Neuronal stem cell (in vitro differentiated cells): ENCODE results near the gene HBP1.

Experiments used
- DNase-seq: peaks from one replicate; pipeline ENCODE4 v3.0.0-alpha.2; 2013; ENCODE audit warnings: low spot score
- H2AFZ ChIP-seq: one replicate; pipeline ENCODE4 v1.6.1; 2013; ENCODE audit warnings: mild to moderate bottlenecking, low read length, inconsistent platforms
- H2AK5ac ChIP-seq: 2 replicates; pipeline ENCODE4 v1.6.1; 2013; ENCODE audit warnings: low read depth, mild to moderate bottlenecking, inconsistent platforms, low read length, moderate library complexity, mixed read lengths
- H2BK120ac ChIP-seq: 2 replicates; pipeline ENCODE4 v1.6.1; 2013; ENCODE audit warnings: low read depth, mild to moderate bottlenecking, inconsistent platforms, low read length, moderate library complexity, mixed read lengths
- H2BK12ac ChIP-seq: one replicate; pipeline ENCODE4 v1.6.1; 2013; ENCODE audit warnings: low read length, inconsistent platforms
- H2BK15ac ChIP-seq: 2 replicates; pipeline ENCODE4 v1.6.1; 2013; ENCODE audit warnings: mild to moderate bottlenecking, low read length, inconsistent platforms, mixed read lengths
- H2BK5ac ChIP-seq: one replicate; pipeline ENCODE4 v1.6.1; 2013; ENCODE audit warnings: inconsistent platforms, mild to moderate bottlenecking, low read length, moderate library complexity
- H3K14ac ChIP-seq: one replicate; pipeline ENCODE4 v1.6.1; 2013; ENCODE audit warnings: low read length, inconsistent platforms
- H3K18ac ChIP-seq: 2 replicates; pipeline ENCODE4 v1.6.1; 2013; ENCODE audit warnings: low read length, inconsistent platforms
- H3K23ac ChIP-seq: 2 replicates; pipeline ENCODE4 v1.6.1; 2013; ENCODE audit warnings: low read depth, mild to moderate bottlenecking, mixed read lengths, low read length, inconsistent platforms; ENCODE audit not compliant: poor library complexity
- H3K27ac ChIP-seq: replicated peaks from 3 replicates; pipeline ENCODE4 v1.5.1; 2013; ENCODE audit warnings: low read length, inconsistent platforms
- H3K27me3 ChIP-seq, 3 experiments: 2 replicates each; pipeline ENCODE4 v1.6.1; 2013; ENCODE audit warnings: low read length in 3 of 3, mild to moderate bottlenecking in 2 of 3, inconsistent platforms in 1 of 3, low read depth in 1 of 3, mixed read lengths in 1 of 3, moderate library complexity in 1 of 3; ENCODE audit not compliant: control insufficient read depth in 3 of 3, insufficient read depth in 3 of 3
- H3K36me3 ChIP-seq, 2 donors: replicated peaks in 1 of 2; 2 replicates each; pipeline ENCODE4 v1.6.1; 2013; ENCODE audit warnings: low read length in 2 of 2; ENCODE audit not compliant: control insufficient read depth in 2 of 2, insufficient read depth in 2 of 2
- H3K4ac ChIP-seq: 2 replicates; pipeline ENCODE4 v1.6.1; 2013; ENCODE audit warnings: inconsistent platforms, mild to moderate bottlenecking, low read length, moderate library complexity
- H3K4me1 ChIP-seq, 2 donors: 1 replicate in 1 of 2; 2 replicates in 1 of 2; pipeline ENCODE4 v1.6.1; 2013; ENCODE audit warnings: low read length in 2 of 2, low read depth in 1 of 2; ENCODE audit not compliant: control insufficient read depth in 2 of 2, insufficient read depth in 1 of 2
- H3K4me2 ChIP-seq: one replicate; pipeline ENCODE4 v1.6.1; 2013; ENCODE audit warnings: mild to moderate bottlenecking, low read length, inconsistent platforms; ENCODE audit not compliant: insufficient read depth, poor library complexity, severe bottlenecking
- H3K4me3 ChIP-seq, 2 donors: 2 replicates each; pipeline ENCODE4 v1.5.1; 2013; ENCODE audit warnings: low read length in 2 of 2, mild to moderate bottlenecking in 2 of 2, inconsistent platforms in 1 of 2, moderate library complexity in 1 of 2
- H3K79me1 ChIP-seq: one replicate; pipeline ENCODE4 v1.6.1; 2013; ENCODE audit warnings: low read depth, mild to moderate bottlenecking, inconsistent platforms, low read length, moderate library complexity
- H3K9ac ChIP-seq: one replicate; pipeline ENCODE4 v1.6.1; 2013; ENCODE audit warnings: mild to moderate bottlenecking, low read depth, low read length, inconsistent platforms; ENCODE audit not compliant: poor library complexity
- H3K9me3 ChIP-seq, 2 donors: replicated peaks in 1 of 2; 2 replicates each; pipeline versions ENCODE3 to v1.6.1; 2013; ENCODE audit warnings: low read length in 2 of 2, mild to moderate bottlenecking in 2 of 2, inconsistent platforms in 1 of 2, low read depth in 1 of 2, mixed read lengths in 1 of 2, moderate library complexity in 1 of 2; ENCODE audit not compliant: control insufficient read depth in 2 of 2, insufficient read depth in 1 of 2
- H4K8ac ChIP-seq: one replicate; pipeline ENCODE4 v1.6.1; 2013; ENCODE audit warnings: low read depth, mild to moderate bottlenecking, inconsistent platforms, low read length, moderate library complexity
- H4K91ac ChIP-seq: one replicate; pipeline ENCODE4 v1.6.1; 2013; ENCODE audit warnings: low read length, low read depth, mild to moderate bottlenecking, inconsistent platforms; ENCODE audit not compliant: poor library complexity
- WGBS, 2 donors: extraction: QIAGEN DNeasy Blood & Tissue Kit; methylation state at CpG; one replicate each; pipeline ENCODE4 v1.1.7; 2013; ENCODE audit warnings: missing lambda C conversion rate in 2 of 2, mixed read lengths in 1 of 2; ENCODE audit not compliant: insufficient read length in 2 of 2, insufficient replicate concordance in 1 of 2; ENCODE audit errors: extremely low coverage in 2 of 2; 5-methylcytosine and 5-hydroxymethylcytosine counted together

The HBP1 gene

GRCh38 chr7:107213193-107213788 lies 44.5 kb downstream of the HBP1 start:
- Histone ChIP-seq H4K91ac (no peak overlapping the region), H2BK5ac (no peak overlapping the region), H4K8ac (no peak overlapping the region), H2BK15ac (no peak overlapping the region), H2BK120ac (no peak overlapping the region), H3K14ac (no peak overlapping the region), H3K9ac (no peak overlapping the region), H2BK12ac (no peak overlapping the region), H3K36me3 (peaks cover 3 to 14% of the 10 kb centered on the region in 2 donors), H3K4ac (no peak overlapping the region), H3K27me3 (no peaks in the 10 kb centered on the region), H3K27ac (no peak overlapping the region), H3K4me3 (no peak overlapping the region), H3K18ac (no peak overlapping the region), H3K79me1 (no peaks in the 10 kb centered on the region), H3K4me2 (no peak overlapping the region), H3K4me1 (no peaks in the 10 kb centered on the region), H3K9me3 (peaks cover 2 to 11% of the 10 kb centered on the region in 2 donors), H2AFZ (no peak overlapping the region), H3K23ac (no peak overlapping the region), H2AK5ac (no peak overlapping the region)
- no CpG with 5 or more reads among the region's 5 CpGs for WGBS, 2 donors
- DNase-seq = no peak

DNA sequence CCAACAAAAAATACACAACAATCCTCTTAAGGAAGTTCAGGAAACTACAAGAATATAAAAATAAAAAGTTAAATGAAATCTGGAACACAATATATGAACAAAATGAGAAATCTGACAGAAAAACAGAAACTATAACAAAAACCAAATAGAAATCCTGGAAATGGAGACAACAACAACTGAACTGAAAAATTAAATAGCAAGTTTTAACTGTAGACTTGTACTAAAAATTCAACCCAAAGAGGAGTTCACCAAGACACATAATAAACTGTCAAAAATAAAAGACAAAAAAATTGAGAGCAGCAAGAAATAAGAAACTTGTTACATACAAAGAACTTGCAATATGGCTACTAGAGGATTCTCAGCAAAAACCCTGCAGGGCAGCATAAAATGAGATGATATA lies 45.1 kb downstream of the HBP1 start:
- no peak overlapping the region for H2BK120ac ChIP-seq
- peaks cover 3 to 14% of the 10 kb centered on the region in 2 donors for H3K36me3 ChIP-seq
- H3K14ac ChIP-seq = no peak overlapping the region
- H3K4ac ChIP-seq = no peak overlapping the region
- peaks cover 2 to 11% of the 10 kb centered on the region in 2 donors for H3K9me3 ChIP-seq
- no peaks in the 10 kb centered on the region for H3K4me1 ChIP-seq
- H3K27ac ChIP-seq = no peak overlapping the region
- no peak overlapping the region for H3K23ac ChIP-seq
- H2BK12ac ChIP-seq = no peak overlapping the region
- no peak overlapping the region for H3K9ac ChIP-seq
- H2BK5ac ChIP-seq = no peak overlapping the region
- H3K18ac ChIP-seq = no peak overlapping the region
- no peaks in the 10 kb centered on the region for H3K79me1 ChIP-seq
- H3K27me3 ChIP-seq = no peaks in the 10 kb centered on the region
- H3K4me3 ChIP-seq = no peak overlapping the region
- H4K91ac ChIP-seq = no peak overlapping the region
- DNase-seq = no peak
- H3K4me2 ChIP-seq = no peak overlapping the region
- no peak overlapping the region for H2BK15ac ChIP-seq
- H4K8ac ChIP-seq = no peak overlapping the region
- H2AK5ac ChIP-seq = no peak overlapping the region
- H2AFZ ChIP-seq = no peak overlapping the region

GRCh38 chr7:107219563-107220244 lies 50.9 kb downstream of the HBP1 start:
- Histone ChIP-seq H3K36me3 (no peaks in the 10 kb centered on the region), H4K8ac (no peak overlapping the region), H3K79me1 (peaks cover 2% of the 10 kb centered on the region), H3K9me3 (no peaks in the 10 kb centered on the region), H2AK5ac (no peak overlapping the region), H3K27me3 (no peaks in the 10 kb centered on the region), H3K4me2 (no peak overlapping the region), H3K4me1 (peaks cover 10 to 22% of the 10 kb centered on the region in 2 donors), H2BK5ac (no peak overlapping the region), H3K14ac (no peak overlapping the region), H2BK120ac (no peak overlapping the region), H2BK15ac (no peak overlapping the region), H3K4ac (no peak overlapping the region), H3K23ac (no peak overlapping the region), H3K9ac (no peak overlapping the region), H3K18ac (no peak overlapping the region), H4K91ac (no peak overlapping the region), H3K27ac (no peak overlapping the region), H2BK12ac (no peak overlapping the region), H2AFZ (no peak overlapping the region), H3K4me3 (no peak overlapping the region)
- WGBS, 2 donors = no CpG with 5 or more reads among the region's 2 CpGs
- DNase-seq = no peak

- no peak overlapping the region for H2BK5ac ChIP-seq
- no peak overlapping the region for H2BK12ac ChIP-seq
- no peaks in the 10 kb centered on the region for H3K9me3 ChIP-seq
- peaks cover 2% of the 10 kb centered on the region for H3K79me1 ChIP-seq
- H2BK15ac ChIP-seq = no peak overlapping the region
- H2BK120ac ChIP-seq = no peak overlapping the region
- DNase-seq = no peak
- no peak overlapping the region for H3K18ac ChIP-seq
- no peak overlapping the region for H4K91ac ChIP-seq
- no peaks in the 10 kb centered on the region for H3K27me3 ChIP-seq
- H2AK5ac ChIP-seq = no peak overlapping the region
- H3K4me3 ChIP-seq = no peak overlapping the region
- H3K4me1 ChIP-seq = peaks cover 13 to 27% of the 10 kb centered on the region in 2 donors
- no peaks in the 10 kb centered on the region for H3K36me3 ChIP-seq
- no CpG with 5 or more reads among the region's 5 CpGs for WGBS, 2 donors
- H3K4me2 ChIP-seq = no peak overlapping the region
- no peak overlapping the region for H3K27ac ChIP-seq
- no peak overlapping the region for H4K8ac ChIP-seq
- no peak overlapping the region for H3K14ac ChIP-seq
- no peak overlapping the region for H2AFZ ChIP-seq
- no peak overlapping the region for H3K23ac ChIP-seq
- H3K9ac ChIP-seq = no peak overlapping the region
- no peak overlapping the region for H3K4ac ChIP-seq
Measured at GRCh38 chr7:107220356-107220755, 51.6 kb downstream of the HBP1 start.
